Amniotic stem cell (primary cell): Measurements from ENCODE around the gene CHRNG.
"Not testable (repeated sequence)": the region's sequence is repeated elsewhere in the genome, so short reads cannot be mapped to it uniquely, and the experiment has no call there.

ENCODE experiments used
- DNase-seq: peaks from one replicate; lab custom pipeline; 2025; lab: John Stamatoyannopoulos, UW

The CHRNG gene

GRCh38 chr2:232543928-232544631, 4.6 kb downstream of the CHRNG start:
- no peak for DNase-seq

- DNase-seq, result no peak
Observed at GRCh38 chr2:232544674-232545073, 5.2 kb downstream of the CHRNG start.

- no peak for DNase-seq
Observed at GRCh38 chr2:232545511-232546375, 6.3 kb downstream of the CHRNG start.

- no peak for DNase-seq
Observed at GRCh38 chr2:232547991-232548390, 8.5 kb downstream of the CHRNG start.

GRCh38 chr2:232549655-232550353, 10.3 kb downstream of the CHRNG start:
- DNase-seq, result no peak

- DNase-seq, result peak; percentile 82
Observed at GRCh38 chr2:232550354-232551249, 11.1 kb downstream of the CHRNG start, which contains the start of the genes EIF4E2 and TIGD1. EIF4E2 (plus strand) TSS chr2:232550689; CDS start chr2:232550725, 36 bp downstream. TIGD1 (minus strand) TSS chr2:232550557; CDS start chr2:232549882, 675 bp downstream.

- no peak for DNase-seq
Observed at GRCh38 chr2:232551250-232551638, 11.8 kb downstream of the CHRNG start.

- no peak for DNase-seq
Observed at GRCh38 chr2:232551776-232552175, 12.3 kb downstream of the CHRNG start.

GRCh38 chr2:232556426-232556825, 16.9 kb downstream of the CHRNG start:
- DNase-seq, result no peak

GRCh38 chr2:232562515-232563151, 23.1 kb downstream of the CHRNG start:
- no peak for DNase-seq

GRCh38 chr2:232563580-232563979, 24.1 kb downstream of the CHRNG start:
- DNase-seq, result no peak

GRCh38 chr2:232567721-232568120, 28.2 kb downstream of the CHRNG start:
- no peak for DNase-seq

- DNase-seq, result peak; percentile 51
Observed at GRCh38 chr2:232568161-232568560, 28.7 kb downstream of the CHRNG start.

GRCh38 chr2:232569541-232569940, 30.0 kb downstream of the CHRNG start:
- no peak for DNase-seq

GRCh38 chr2:232570481-232570880, 31.0 kb downstream of the CHRNG start:
- not testable (repeated sequence) for DNase-seq

GRCh38 chr2:232571026-232571474, 31.6 kb downstream of the CHRNG start:
- DNase-seq, result no peak

GRCh38 chr2:232573042-232573441, 33.5 kb downstream of the CHRNG start:
- no peak for DNase-seq

GRCh38 chr2:232573771-232574435, 34.4 kb downstream of the CHRNG start:
- DNase-seq, result no peak

GRCh38 chr2:232574674-232575403, 35.3 kb downstream of the CHRNG start:
- DNase-seq, result peak; percentile 39

- no peak for DNase-seq
Observed at GRCh38 chr2:232575404-232575746, 35.9 kb downstream of the CHRNG start.
